ENCODE data around the gene PDE3A. TPM values are rescaled to one million over a fixed set of nuclear protein-coding genes. Genes with fewer than 3 reads are reported as not detected.

PDE3A gene
- total RNA-seq, 2 donors from 2014 or later: 80.7 to 127 TPM

DNA sequence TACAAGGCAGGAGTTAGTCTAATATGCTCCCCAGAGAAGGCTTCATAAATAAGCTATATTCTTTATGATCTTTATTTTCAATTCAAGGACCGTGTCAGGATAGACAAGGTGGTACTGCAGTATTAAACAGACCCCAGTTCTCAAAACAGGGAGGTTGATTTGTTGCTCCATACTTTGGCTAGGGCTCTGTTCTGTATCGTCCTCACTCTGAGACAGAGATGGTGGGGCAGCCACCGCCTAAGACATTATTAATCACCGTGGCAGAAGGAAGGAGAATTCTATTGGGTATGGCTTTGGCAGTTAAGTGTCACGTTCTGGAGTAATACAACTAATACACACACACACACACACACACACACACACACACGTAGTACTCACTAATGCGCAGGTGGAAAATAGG lies 209.8 kb downstream of the PDE3A start:
- no peak for TF ChIP-seq CTCF (IDR thresholded peaks at IDR 0.05)
- Histone ChIP-seq H3K9me3 (no peaks in the 10 kb centered on the region), H3K27ac (no peak overlapping the region), H3K27me3 (no peaks in the 10 kb centered on the region), H3K4me3 (no peak overlapping the region), H3K36me3 (no peaks in the 10 kb centered on the region), H3K4me1 (peaks cover 0 to 15% of the 10 kb centered on the region in 2 donors)
- no peak for DNase-seq (ENCODE audit: low spot score)

DNA sequence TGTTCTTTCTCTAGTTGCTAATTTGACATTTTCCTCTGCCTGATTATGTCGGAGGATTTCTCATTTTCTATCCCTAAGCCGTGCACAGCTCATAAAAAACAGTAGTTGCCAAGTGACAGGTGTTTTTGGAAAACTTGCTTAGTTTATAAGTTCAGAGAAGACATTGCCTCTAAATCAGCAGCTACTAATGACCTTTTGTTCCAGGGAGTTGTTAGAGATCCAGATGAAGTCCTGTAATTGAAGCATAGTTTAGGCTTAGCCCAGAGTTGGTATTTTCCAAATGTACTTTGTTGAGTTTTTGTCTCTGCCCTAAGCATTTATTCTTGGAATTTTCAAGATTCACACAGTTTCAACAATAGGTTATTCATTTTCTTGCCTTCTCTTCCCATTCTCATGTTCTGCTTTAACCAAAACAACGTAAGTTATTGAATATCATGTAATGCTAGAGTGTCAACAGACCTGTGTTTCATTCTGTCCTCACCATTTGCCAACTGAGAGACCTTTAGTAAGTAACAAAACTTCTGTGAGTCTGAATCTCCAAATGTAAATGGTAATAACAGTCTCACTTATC lies 216.8 kb downstream of the PDE3A start:
- H3K27ac ChIP-seq: no peak overlapping the region
- no peaks in the 10 kb centered on the region for H3K36me3 ChIP-seq
- DNase-seq (ENCODE audit: low spot score): no peak
- peaks cover 0 to 29% of the 10 kb centered on the region in 2 donors for H3K4me1 ChIP-seq
- H3K27me3 ChIP-seq: no peaks in the 10 kb centered on the region
- no peak for TF ChIP-seq CTCF (IDR thresholded peaks at IDR 0.05)
- no peaks in the 10 kb centered on the region for H3K9me3 ChIP-seq
- H3K4me3 ChIP-seq: no peak overlapping the region

- no peak for TF ChIP-seq CTCF (IDR thresholded peaks at IDR 0.05)
- DNase-seq (ENCODE audit: low spot score): no peak
- H3K27ac ChIP-seq: no peak overlapping the region
- no peak overlapping the region for H3K4me3 ChIP-seq
- H3K4me1 ChIP-seq: peaks cover 0 to 36% of the 10 kb centered on the region in 2 donors
- no peaks in the 10 kb centered on the region for H3K9me3 ChIP-seq
- H3K27me3 ChIP-seq: no peaks in the 10 kb centered on the region
- H3K36me3 ChIP-seq: no peaks in the 10 kb centered on the region
Observed at GRCh38 chr12:20585913-20586312, 217.6 kb downstream of the PDE3A start.

DNA sequence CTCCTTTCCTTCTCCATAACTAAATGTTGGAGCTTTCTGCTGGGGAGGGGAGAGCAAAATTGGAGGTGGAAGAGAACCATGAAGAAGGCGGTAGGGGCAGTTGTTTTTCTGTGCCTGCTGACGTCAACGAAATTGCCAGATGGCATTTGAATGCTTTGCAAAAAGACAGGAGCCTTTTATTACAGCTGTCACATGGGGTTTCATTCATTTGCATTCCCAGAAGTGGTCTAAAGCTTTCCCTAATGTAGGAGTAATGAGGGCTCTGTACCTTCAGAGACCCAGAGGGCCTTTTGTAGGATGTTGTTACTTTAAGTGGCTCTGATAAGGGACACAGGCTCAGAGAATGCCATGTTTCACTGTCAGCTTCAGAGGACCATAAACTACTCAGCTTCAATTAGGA lies 219.7 kb downstream of the PDE3A start:
- Histone ChIP-seq H3K4me1 (peaks cover 0 to 52% of the 10 kb centered on the region in 2 donors), H3K9me3 (no peaks in the 10 kb centered on the region), H3K4me3 (no peak overlapping the region), H3K27me3 (no peaks in the 10 kb centered on the region), H3K36me3 (no peaks in the 10 kb centered on the region), H3K27ac (peak overlapping the region in 1 of 2 donors; percentile 43)
- no peak for DNase-seq (ENCODE audit: low spot score)
- no peak for TF ChIP-seq CTCF (IDR thresholded peaks at IDR 0.05)

DNA sequence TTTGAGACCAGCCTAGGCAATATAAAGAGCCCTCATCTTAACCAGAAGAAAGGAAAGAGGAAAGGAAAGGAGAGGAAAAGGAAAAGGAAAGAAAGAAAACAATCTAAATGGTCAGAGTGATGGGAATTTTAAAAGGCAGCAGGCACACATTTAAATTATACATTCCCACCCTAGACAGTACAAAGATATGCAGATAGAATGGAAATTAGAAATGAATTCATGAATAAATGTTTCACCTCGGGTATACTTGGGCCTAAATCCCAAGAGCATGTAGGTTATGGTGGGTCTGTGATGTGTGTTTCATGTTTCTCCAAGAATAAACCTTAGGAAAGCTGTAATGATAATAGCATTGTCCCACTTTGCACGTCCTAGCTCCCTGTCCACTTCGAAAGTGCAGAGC lies 222.2 kb downstream of the PDE3A start:
- no peak overlapping the region for H3K4me3 ChIP-seq
- no peaks in the 10 kb centered on the region for H3K27me3 ChIP-seq
- peaks cover 0 to 36% of the 10 kb centered on the region in 2 donors for H3K4me1 ChIP-seq
- no peaks in the 10 kb centered on the region for H3K9me3 ChIP-seq
- no peak for TF ChIP-seq CTCF (IDR thresholded peaks at IDR 0.05)
- DNase-seq (ENCODE audit: low spot score): no peak
- no peak overlapping the region for H3K27ac ChIP-seq
- H3K36me3 ChIP-seq: no peaks in the 10 kb centered on the region

DNA sequence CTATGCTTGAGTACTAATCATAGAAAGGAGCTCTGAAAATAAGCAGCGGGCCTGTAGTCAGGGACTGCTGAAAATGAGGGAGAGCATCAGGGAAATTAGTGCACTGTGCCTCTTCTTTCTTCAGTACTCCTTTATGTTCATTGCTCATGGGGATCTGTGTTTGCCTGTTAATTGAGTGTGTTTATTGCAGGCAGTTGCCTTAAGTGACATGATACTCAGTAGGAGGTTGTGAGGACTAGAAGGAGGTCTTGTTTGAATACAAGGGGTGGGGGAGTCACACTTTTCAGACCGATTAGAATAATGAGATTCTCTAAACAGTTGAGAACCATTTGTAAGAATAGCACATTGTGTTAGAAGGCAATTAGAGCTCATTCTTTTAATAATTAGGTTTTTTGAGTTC lies 224.2 kb downstream of the PDE3A start:
- Histone ChIP-seq H3K36me3 (no peaks in the 10 kb centered on the region), H3K27ac (no peak overlapping the region), H3K4me3 (no peak overlapping the region), H3K27me3 (no peaks in the 10 kb centered on the region), H3K4me1 (peaks cover 0 to 36% of the 10 kb centered on the region in 2 donors), H3K9me3 (no peaks in the 10 kb centered on the region)
- no peak for TF ChIP-seq CTCF (IDR thresholded peaks at IDR 0.05)
- no peak for DNase-seq (ENCODE audit: low spot score)
